DMS79 (cell line): ENCODE results near the gene RND2.

ENCODE experiments used
- DNase-seq: peaks from one replicate; lab custom pipeline; 2025; lab: John Stamatoyannopoulos, UW

The RND2 gene

GRCh38 chr17:43079641-43080302 lies 54.7 kb downstream of the RND2 start:
- DNase-seq: no peak
